ENCODE measurements around the gene VMP1. TPM values are rescaled to one million over a fixed set of nuclear protein-coding genes. Genes with fewer than 3 reads are reported as not detected.
A peak's percentile ranks its signal among the peaks of the same experiment; 100 is the strongest.

Gene VMP1
- polyA plus RNA-seq, 2 of the 4 experiments (the other 2 are of a cell fraction) = 395 to 726 TPM

GRCh38 chr17:59832883-59833379, 125.5 kb downstream of the VMP1 start:
- Histone ChIP-seq H3K9me3 (no peaks in the 10 kb centered on the region), H3K4me1 (peaks cover 71% of the 10 kb centered on the region), H3K4me2 (peak overlapping the region; percentile 39), H3K4me3 (no peak overlapping the region), H3K27ac (peak overlapping the region; percentile 96 to 97)
- ATAC-seq (no peak), DNase-seq (ENCODE audit: low read depth in 1 of 2, low spot score in 1 of 2) (peak in 1 of 2 experiments; percentile 92), FAIRE-seq (no peak)
- POLR2A ChIA-PET = interaction anchor here (0.9 to 9.2 kb wide), 6 partner anchors 9 to 78 kb away, joined by 3 to 375 read pairs (median 6); no protein-coding TSS in a partner anchor
- no peak for TF ChIP-seq POLR2A (IDR thresholded peaks at IDR 0.05; ENCODE audit: low read length)
- no peak for TF ChIP-seq NFE2L2 (conservative IDR thresholded peaks at IDR 0.05; ENCODE audit: low read length)
- no peak for TF ChIP-seq POLR2AphosphoS2 (conservative IDR thresholded peaks at IDR 0.05; ENCODE audit: low read length)
- no peak for TF ChIP-seq MAFK (IDR thresholded peaks at IDR 0.05; ENCODE audit: partially characterized antibody)
- TF ChIP-seq HOXB13 (CRISPR knock-in tag; IDR thresholded peaks at IDR 0.05; ENCODE audit: low read depth) = peak; percentile 63
- TF ChIP-seq EP300 (IDR thresholded peaks at IDR 0.05) = peak; percentile 58 to 97; a peak in 4 of 5 replicates
- TF ChIP-seq EHF (CRISPR knock-in tag; IDR thresholded peaks at IDR 0.05) = peak; percentile 89
- TF ChIP-seq JUN (IDR thresholded peaks at IDR 0.05) = peak; percentile 40 to 90; a peak in 3 of 5 replicates
- TF ChIP-seq FOSL2 (IDR thresholded peaks at IDR 0.05) = no peak
- peak; percentile 54 for TF ChIP-seq FOSL2 (CRISPR knock-in tag; IDR thresholded peaks at IDR 0.05)
- TF ChIP-seq RCOR1 (IDR thresholded peaks at IDR 0.05; ENCODE audit: low read depth, low read length) = no peak
- peak; percentile 98 for TF ChIP-seq GATA3 (IDR thresholded peaks at IDR 0.05; ENCODE audit: borderline replicate concordance)
- no peak for TF ChIP-seq RFX5 (IDR thresholded peaks at IDR 0.05)
- peak; percentile 97 for TF ChIP-seq HOXB5 (CRISPR knock-in tag; IDR thresholded peaks at IDR 0.05)
- TF ChIP-seq ZFP36 (IDR thresholded peaks at IDR 0.05; ENCODE audit: borderline replicate concordance, partially characterized antibody) = no peak
- no peak for TF ChIP-seq CBX2 (IDR thresholded peaks at IDR 0.05; ENCODE audit: borderline replicate concordance, low read depth)
- no peak for TF ChIP-seq USF2 (IDR thresholded peaks at IDR 0.05)
- TF ChIP-seq JUNB (IDR thresholded peaks at IDR 0.05) = peak; percentile 54; the same call in 1 of the 2 replicates
- no peak for TF ChIP-seq ZSCAN20 (CRISPR knock-in tag; IDR thresholded peaks at IDR 0.05)
- no peak for TF ChIP-seq TFCP2L1 (CRISPR knock-in tag; IDR thresholded peaks at IDR 0.05)
- peak; percentile 23; the same call in 1 of the 2 replicates for TF ChIP-seq FOXS1 (CRISPR knock-in tag; IDR thresholded peaks at IDR 0.05)
- TF ChIP-seq HDAC2 (IDR thresholded peaks at IDR 0.05) = no peak
- TF ChIP-seq CEBPB (IDR thresholded peaks at IDR 0.05) = peak; percentile 51 to 89; a peak in 3 of 4 replicates
- WGBS (ENCODE audit: missing lambda C conversion rate) = 11% methylated on average over 4 of the region's 4 CpGs
- CTCF ChIA-PET = interaction anchor here (0.7 to 6.9 kb wide), 7 partner anchors 19 to 195 kb away, joined by 3 to 57 read pairs (median 3); no protein-coding TSS in a partner anchor

GRCh38 chr17:59837308-59838051, 130.0 kb downstream of the VMP1 start:
- H3K9me3 ChIP-seq = no peaks in the 10 kb centered on the region
- POLR2A ChIA-PET = interaction anchor here (0.6 to 13.6 kb wide), 25 partner anchors 9 to 130 kb away, joined by 3 to 610 read pairs (median 8); partner anchors contain the start of genes PTRH2, RNFT1 and VMP1
- FAIRE-seq = peak; percentile 91
- H3K4me2 ChIP-seq = peak overlapping the region; percentile 69
- H3K4me1 ChIP-seq = peaks cover 30% of the 10 kb centered on the region
- peak overlapping the region; percentile 94 to 96 for H3K27ac ChIP-seq
- ATAC-seq = peak; percentile 74 to 82
- CTCF ChIA-PET = interaction anchor here (1.0 to 12.7 kb wide), 5 partner anchors 8 to 87 kb away, joined by 3 to 244 read pairs (median 10); no protein-coding TSS in a partner anchor
- WGBS (ENCODE audit: missing lambda C conversion rate) = under 1% methylated on average over 8 of the region's 8 CpGs
- peak; percentile 81 to 100 for DNase-seq (ENCODE audit: low read depth in 1 of 2, low spot score in 1 of 2)
- peak overlapping the region; percentile 57 for H3K4me3 ChIP-seq
- TF ChIP-seq KDM5A (IDR thresholded peaks at IDR 0.05) (no peak), TP53 (CRISPR knock-in tag; IDR thresholded peaks at IDR 0.05) (0 out of 2 replicates have a peak, but pooled peaks have one; percentile 76), HEYL (CRISPR knock-in tag; IDR thresholded peaks at IDR 0.05) (no peak), ZNF302 (CRISPR knock-in tag; IDR thresholded peaks at IDR 0.05) (peak; percentile 96), BHLHE40 (IDR thresholded peaks at IDR 0.05; ENCODE audit: low read depth, low read length) (no peak), RAD21 (conservative IDR thresholded peaks at IDR 0.05 in 1 of 2, IDR thresholded peaks at IDR 0.05 in 1 of 2) (peak; percentile 10 to 59; a peak in 3 of 5 replicates), SMC3 (IDR thresholded peaks at IDR 0.05) (0 out of 3 replicates have a peak, but pooled peaks have one; percentile 45), POLR2AphosphoS2 (conservative IDR thresholded peaks at IDR 0.05; ENCODE audit: low read length) (peak; percentile 71; the same call in 1 of the 2 replicates), CEBPB (IDR thresholded peaks at IDR 0.05) (peak; percentile 97 to 99), CBX8 (IDR thresholded peaks at IDR 0.05) (no peak), NPAS2 (CRISPR knock-in tag; IDR thresholded peaks at IDR 0.05; ENCODE audit: borderline replicate concordance) (no peak), ZC3H11A (IDR thresholded peaks at IDR 0.05) (no peak), FOSB (CRISPR knock-in tag; IDR thresholded peaks at IDR 0.05) (peak; percentile 91), HES2 (IDR thresholded peaks at IDR 0.05) (peak; percentile 92), SREBF2 (IDR thresholded peaks at IDR 0.05) (no peak), HOXA7 (CRISPR knock-in tag; IDR thresholded peaks at IDR 0.05) (peak; percentile 93), CHD4 (IDR thresholded peaks at IDR 0.05; ENCODE audit: borderline replicate concordance) (no peak)
- TF ChIP-seq, protein P1, sequence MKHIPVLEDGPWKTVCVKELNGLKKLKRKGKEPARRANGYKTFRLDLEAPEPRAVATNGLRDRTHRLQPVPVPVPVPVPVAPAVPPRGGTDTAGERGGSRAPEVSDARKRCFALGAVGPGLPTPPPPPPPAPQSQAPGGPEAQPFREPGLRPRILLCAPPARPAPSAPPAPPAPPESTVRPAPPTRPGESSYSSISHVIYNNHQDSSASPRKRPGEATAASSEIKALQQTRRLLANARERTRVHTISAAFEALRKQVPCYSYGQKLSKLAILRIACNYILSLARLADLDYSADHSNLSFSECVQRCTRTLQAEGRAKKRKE (CRISPR knock-in tag; IDR thresholded peaks at IDR 0.05; ENCODE audit: low read depth) = peak; percentile 98
- TF ChIP-seq, protein P2, sequence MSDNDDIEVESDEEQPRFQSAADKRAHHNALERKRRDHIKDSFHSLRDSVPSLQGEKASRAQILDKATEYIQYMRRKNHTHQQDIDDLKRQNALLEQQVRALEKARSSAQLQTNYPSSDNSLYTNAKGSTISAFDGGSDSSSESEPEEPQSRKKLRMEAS (IDR thresholded peaks at IDR 0.05) = peak; percentile 80
